Lower lobe of right lung (tissue), 2 donors: ENCODE results near the gene LRRC15. TPM values are rescaled to one million over a fixed set of nuclear protein-coding genes. Genes with fewer than 3 reads are reported as not detected.

ENCODE experiments used
- ATAC-seq, 2 donors: fragments of 200-7000 bp; cut with Tn5 transposase; one replicate each; pipeline ENCODE4 v1.9.1; 2020 to 2022; ENCODE audit warnings: mild to moderate bottlenecking in 2 of 2, moderate library complexity in 2 of 2
- DNase-seq: peaks from one replicate; pipeline ENCODE4 v3.0.0-alpha.2; 2020
- H3K27ac ChIP-seq: fragments of 200-600 bp; one replicate; pipeline ENCODE4 v1.8.0; 2022
- H3K27me3 ChIP-seq: fragments of 200-600 bp; one replicate; pipeline ENCODE4 v1.8.0; 2022; ENCODE audit warnings: low read depth
- H3K36me3 ChIP-seq: fragments of 200-600 bp; one replicate; pipeline ENCODE4 v1.8.0; 2022; ENCODE audit warnings: mild to moderate bottlenecking
- H3K4me1 ChIP-seq: fragments of 200-600 bp; one replicate; pipeline ENCODE4 v1.8.0; 2022
- H3K4me3 ChIP-seq: fragments of 200-600 bp; one replicate; pipeline ENCODE4 v1.8.0; 2022; ENCODE audit warnings: mild to moderate bottlenecking
- H3K9me3 ChIP-seq: fragments of 200-600 bp; one replicate; pipeline ENCODE4 v1.8.0; 2022
- CTCF ChIP-seq: fragments of 200-600 bp; IDR thresholded peaks from one replicate; pipeline ENCODE4 v1.8.0; 2022; ENCODE audit warnings: antibody characterized with exemption, mild to moderate bottlenecking
- intact Hi-C: fragments of 100-400 bp; cut with DNase I; formaldehyde crosslinking; loops from one replicate; pipeline ENCODE4 v1.11.0; 2022
- total RNA-seq: library from RNA; stranded (reverse); fragmentation: NEBNext Ultra II Directional; extraction: Animal tissue kit (Norgen Biotek cat#: 25700); gene quantifications from one replicate; pipeline ENCODE4 v1.2.1, GENCODE V29; 2021
- donor health status: DM: no; HTN: yes; CAD: no; lungs with severe emphysema.

Gene LRRC15
- total RNA-seq, 1 donor from 2014 or later = 0.24 TPM

GRCh38 chr3:194355379-194355778 is 14.2 kb downstream of the LRRC15 start:
- no peak for TF ChIP-seq CTCF

GRCh38 chr3:194354315-194354714 is 15.2 kb downstream of the LRRC15 start:
- Histone ChIP-seq H3K9me3 (no peaks in the 10 kb centered on the region), H3K27ac (no peak overlapping the region), H3K27me3 (no peaks in the 10 kb centered on the region), H3K36me3 (no peaks in the 10 kb centered on the region), H3K4me1 (no peaks in the 10 kb centered on the region), H3K4me3 (no peak overlapping the region)
- DNase-seq = no peak
- intact Hi-C loops = no loop called here
- ATAC-seq = no peak
- no peak for TF ChIP-seq CTCF

More at GRCh38 chr3:194355379-194355778, 14.2 kb downstream of the LRRC15 start:
- Histone ChIP-seq H3K27me3 (no peaks in the 10 kb centered on the region), H3K4me1 (no peaks in the 10 kb centered on the region), H3K4me3 (no peak overlapping the region), H3K36me3 (no peaks in the 10 kb centered on the region), H3K27ac (no peak overlapping the region), H3K9me3 (no peaks in the 10 kb centered on the region)
- intact Hi-C loops = no loop called here
- DNase-seq (no peak), ATAC-seq (no peak)

DNA sequence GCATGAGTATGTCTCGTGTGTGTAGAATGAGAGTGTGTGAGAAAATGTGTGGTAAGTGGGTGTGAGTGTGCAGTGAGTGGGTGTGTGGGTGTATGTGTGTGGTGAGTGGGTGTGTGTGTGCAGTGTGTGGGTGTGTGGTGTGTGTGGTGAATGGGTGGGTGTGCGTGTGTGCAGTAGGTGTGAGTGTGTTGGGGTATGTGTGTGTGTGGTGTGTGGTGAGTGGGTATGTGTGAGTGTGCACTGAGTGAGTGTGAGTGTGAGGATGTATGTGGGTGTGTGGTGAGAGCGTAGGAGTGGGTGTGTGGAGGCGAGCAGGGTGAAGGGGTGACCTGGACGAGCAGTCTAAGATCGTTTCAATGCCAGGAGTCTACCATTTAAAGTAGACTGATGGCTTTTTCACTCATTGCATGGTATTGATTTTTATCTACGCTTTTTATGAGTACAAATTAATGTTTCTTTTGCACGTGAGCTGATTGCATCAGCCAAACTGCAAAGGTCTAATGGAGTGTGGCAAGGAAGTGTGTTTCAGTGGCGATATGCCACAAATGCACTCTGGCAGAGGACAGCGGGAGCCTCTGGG is 16.8 kb downstream of the LRRC15 start:
- no peak for DNase-seq
- Histone ChIP-seq H3K9me3 (no peaks in the 10 kb centered on the region), H3K4me1 (no peaks in the 10 kb centered on the region), H3K4me3 (no peak overlapping the region), H3K27ac (no peak overlapping the region), H3K36me3 (no peaks in the 10 kb centered on the region), H3K27me3 (no peaks in the 10 kb centered on the region)
- ATAC-seq = peak in 1 of 2 donors; percentile 17
- no peak for TF ChIP-seq CTCF
- intact Hi-C loops = no loop called here

DNA sequence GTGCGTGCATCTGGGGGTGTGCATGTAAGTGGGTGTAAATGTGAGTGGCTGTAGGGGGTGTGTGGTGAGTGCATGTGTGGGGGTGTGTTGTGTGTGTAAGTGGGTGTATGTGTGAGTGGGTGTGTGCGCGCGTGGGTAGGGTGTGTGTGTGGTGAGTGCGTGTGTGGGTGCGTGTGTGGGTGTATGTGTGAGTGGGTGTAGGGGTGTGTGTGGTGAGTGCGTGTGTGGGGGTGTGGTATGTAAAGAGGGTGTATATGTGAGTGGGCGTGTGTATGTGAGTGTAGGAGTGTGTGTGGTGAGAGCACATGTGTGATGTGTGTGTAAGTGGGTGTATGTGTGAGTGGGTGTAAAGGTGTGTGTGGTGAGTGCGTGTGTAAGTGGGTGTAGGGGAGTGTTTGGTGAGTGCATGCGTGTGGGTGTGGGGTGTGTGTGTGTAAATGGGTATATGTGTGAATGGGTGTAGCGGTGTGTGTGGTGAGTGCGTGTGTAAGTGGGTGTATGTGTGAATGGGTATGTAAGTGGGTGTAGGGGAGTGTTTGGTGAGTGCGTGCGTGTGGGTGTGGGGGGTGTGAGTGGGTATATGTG is 17.5 kb downstream of the LRRC15 start:
- Histone ChIP-seq H3K4me1 (no peaks in the 10 kb centered on the region), H3K9me3 (no peaks in the 10 kb centered on the region), H3K36me3 (no peaks in the 10 kb centered on the region), H3K27me3 (no peaks in the 10 kb centered on the region), H3K4me3 (no peak overlapping the region), H3K27ac (no peak overlapping the region)
- no peak for DNase-seq
- ATAC-seq = peak in 1 of 2 donors; percentile 18
- TF ChIP-seq CTCF = no peak
- intact Hi-C loops = no loop called here

GRCh38 chr3:194351080-194351672 is 18.4 kb downstream of the LRRC15 start, which contains the start of gene CPN2:
Gene CPN2 (minus strand): TSS chr3:194351328. CDS start chr3:194342702, 8,626 bp downstream.
- no peaks in the 10 kb centered on the region for H3K4me1 ChIP-seq
- no peak for DNase-seq
- no peaks in the 10 kb centered on the region for H3K9me3 ChIP-seq
- no peaks in the 10 kb centered on the region for H3K27me3 ChIP-seq
- intact Hi-C loops = no loop called here
- ATAC-seq = no peak
- no peaks in the 10 kb centered on the region for H3K36me3 ChIP-seq
- no peak within 1 kb of the TSS for H3K27ac ChIP-seq
- no peak for TF ChIP-seq CTCF
- H3K4me3 ChIP-seq = no peak within 1 kb of the TSS
